HFFc6 (cell line): ENCODE measurements around the gene PRTFDC1. TPM values are rescaled to one million over a fixed set of nuclear protein-coding genes. Genes with fewer than 3 reads are reported as not detected.

Source experiments
- DNase-seq: peaks from one replicate; pipeline ENCODE4 v3.0.0-alpha.2; 2018
- H3K27ac Mint-ChIP-seq: 2 replicates; pipeline ENCODE4 v1.8.0; 2020; ENCODE audit warnings: mild to moderate bottlenecking, mixed read lengths
- H3K27me3 Mint-ChIP-seq: 2 replicates; pipeline ENCODE4 v1.8.0; 2021; ENCODE audit warnings: mild to moderate bottlenecking, moderate library complexity, mixed read lengths; ENCODE audit not compliant: insufficient read depth
- H3K36me3 Mint-ChIP-seq: 2 replicates; pipeline ENCODE4 v1.8.0; 2021; ENCODE audit warnings: low read depth, mixed read lengths
- H3K4me1 Mint-ChIP-seq: 2 replicates; pipeline ENCODE4 v1.8.0; 2020; ENCODE audit warnings: low read depth, mixed read lengths
- H3K4me3 Mint-ChIP-seq: 2 replicates; pipeline ENCODE4 v1.8.0; 2020; ENCODE audit warnings: mild to moderate bottlenecking, moderate library complexity, mixed read lengths
- H3K9me3 Mint-ChIP-seq: 2 replicates; pipeline ENCODE4 v1.8.0; 2020; ENCODE audit warnings: mild to moderate bottlenecking, mixed read lengths
- CTCF ChIP-seq: fragments of 200-600 bp; sonication (generic); IDR thresholded peaks from 2 replicates; pipeline ENCODE4 v1.5.0; 2021; ENCODE audit warnings: antibody characterized with exemption, mild to moderate bottlenecking
- total RNA-seq, 6 experiments: library from RNA; stranded (reverse); fragmentation: NEBNext Ultra II Directional; extraction: Animal tissue kit (Norgen Biotek cat#: 25700); gene quantifications; 2 replicates in 1 of 6; 3 replicates in 5 of 6; pipeline ENCODE4 v1.2.3, GENCODE V29; 2021

PRTFDC1 gene
- total RNA-seq, 6 experiments from 2014 or later = 16.2 to 32.6 (median 29.0) TPM

- no peak overlapping the region for H3K4me3 Mint-ChIP-seq
- no peak overlapping the region for H3K27ac Mint-ChIP-seq
- no peak for DNase-seq
- H3K9me3 Mint-ChIP-seq = no peaks in the 10 kb centered on the region
- H3K4me1 Mint-ChIP-seq = no peaks in the 10 kb centered on the region; the same call in 1 of the 2 replicates
- H3K36me3 Mint-ChIP-seq = peaks cover 20% of the 10 kb centered on the region
- no peak for TF ChIP-seq CTCF
- no peaks in the 10 kb centered on the region for H3K27me3 Mint-ChIP-seq
Measured at GRCh38 chr10:24938525-24938924, 13.9 kb downstream of the PRTFDC1 start.

GRCh38 chr10:24938076-24938475 lies 14.3 kb downstream of the PRTFDC1 start:
- no peaks in the 10 kb centered on the region for H3K27me3 Mint-ChIP-seq
- no peaks in the 10 kb centered on the region for H3K9me3 Mint-ChIP-seq
- DNase-seq = no peak
- TF ChIP-seq CTCF = no peak
- H3K36me3 Mint-ChIP-seq = peaks cover 20% of the 10 kb centered on the region
- H3K4me1 Mint-ChIP-seq = no peaks in the 10 kb centered on the region; the same call in 1 of the 2 replicates
- H3K27ac Mint-ChIP-seq = no peak overlapping the region
- H3K4me3 Mint-ChIP-seq = no peak overlapping the region

DNA sequence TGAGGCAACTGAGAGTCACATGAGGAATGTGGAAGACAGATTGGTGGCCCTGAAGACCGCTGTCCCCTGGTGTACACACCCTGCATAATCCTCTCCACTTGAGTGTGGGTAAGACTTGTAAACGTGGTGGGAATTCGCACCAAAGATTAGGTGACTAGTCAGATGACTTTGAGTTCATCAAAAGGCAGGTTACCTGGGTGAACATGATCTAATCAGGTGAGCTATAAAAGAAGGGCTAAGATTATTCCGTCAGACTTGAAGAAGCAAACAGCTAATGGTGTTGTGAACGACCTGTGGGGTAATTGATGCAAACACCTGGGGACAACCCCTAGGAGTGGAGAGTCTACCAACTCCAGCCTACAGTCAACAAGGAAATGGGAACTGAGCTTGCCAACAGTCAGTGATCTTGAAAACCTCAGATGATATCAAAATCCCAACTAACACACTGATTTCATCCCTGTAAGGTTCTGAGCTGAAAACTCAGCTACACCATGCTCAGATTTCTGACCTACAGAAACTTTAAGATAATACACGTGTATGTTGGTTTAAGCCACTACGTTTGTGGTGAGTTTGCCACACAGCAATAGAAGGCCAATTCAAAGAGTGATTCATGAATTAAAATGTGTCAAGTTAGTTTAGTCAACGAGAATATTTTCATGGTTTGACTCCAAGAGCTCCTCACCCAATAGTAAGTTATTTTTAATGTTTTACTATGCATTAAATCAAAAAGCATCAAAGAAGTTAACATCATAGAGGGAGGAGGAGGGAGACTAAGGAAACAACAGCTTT lies 16.7 kb downstream of the PRTFDC1 start:
- Mint-ChIP-seq H3K9me3 (no peaks in the 10 kb centered on the region), H3K27ac (no peak overlapping the region), H3K4me1 (no peaks in the 10 kb centered on the region; the same call in 1 of the 2 replicates), H3K36me3 (peaks cover 20% of the 10 kb centered on the region), H3K4me3 (no peak overlapping the region), H3K27me3 (no peaks in the 10 kb centered on the region)
- no peak for DNase-seq
- TF ChIP-seq CTCF = no peak

DNA sequence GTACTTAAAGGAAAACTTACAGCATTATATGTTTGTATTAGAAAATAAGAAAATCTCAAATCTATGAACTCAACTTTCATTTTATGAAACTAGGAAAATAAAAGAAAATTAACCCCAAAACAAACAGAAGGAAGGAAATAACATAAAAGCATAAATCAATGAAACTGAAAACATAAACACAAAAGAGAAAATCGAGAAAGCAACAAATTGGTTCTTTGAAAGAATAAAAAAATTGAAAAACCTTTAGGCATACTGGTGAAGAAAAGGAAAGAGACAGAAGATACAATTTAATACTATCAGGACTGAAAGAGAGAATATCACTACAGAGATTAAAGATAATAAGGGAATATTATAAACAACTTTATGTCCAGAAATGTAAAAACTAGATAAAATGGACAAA lies 21.2 kb downstream of the PRTFDC1 start:
- Mint-ChIP-seq H3K9me3 (no peaks in the 10 kb centered on the region), H3K4me1 (peaks cover 7% of the 10 kb centered on the region; the same call in 1 of the 2 replicates), H3K4me3 (no peak overlapping the region), H3K27ac (no peak overlapping the region), H3K27me3 (no peaks in the 10 kb centered on the region), H3K36me3 (peaks cover 14% of the 10 kb centered on the region)
- TF ChIP-seq CTCF = no peak
- DNase-seq = no peak

DNA sequence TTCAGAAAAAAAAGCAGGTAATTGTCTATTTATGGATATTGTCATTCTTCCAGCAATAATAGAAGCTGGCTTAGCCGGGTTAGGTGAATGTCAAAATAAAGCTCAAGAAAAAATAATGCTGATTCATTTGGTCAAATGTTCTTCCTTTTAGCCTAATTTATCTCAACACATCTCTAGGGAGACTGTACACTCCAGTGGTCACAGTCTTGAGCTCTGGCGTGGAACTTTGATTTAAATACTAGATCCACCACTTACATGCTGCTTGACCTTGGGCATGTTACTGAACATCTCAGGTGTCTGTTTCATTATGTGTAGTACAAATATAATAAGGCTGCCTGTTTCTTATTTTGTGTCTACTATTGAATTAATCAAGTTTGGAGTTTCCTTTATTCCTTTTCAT lies 22.0 kb downstream of the PRTFDC1 start:
- DNase-seq = no peak
- Mint-ChIP-seq H3K27ac (no peak overlapping the region), H3K9me3 (no peaks in the 10 kb centered on the region; the same call in 1 of the 2 replicates), H3K4me1 (0 out of 2 replicates have a peak, but pooled peaks cover 7% of the 10 kb centered on the region), H3K36me3 (peaks cover 17% of the 10 kb centered on the region), H3K4me3 (no peak overlapping the region), H3K27me3 (peaks cover 2% of the 10 kb centered on the region; the same call in 1 of the 2 replicates)
- TF ChIP-seq CTCF = no peak
